ENCODE data around the gene CLCNKB.

GRCh38 chr1:15994590-15995351 lies 48.8 kb upstream of the CLCNKB start:
- no peak for TF ChIP-seq EZH2 (IDR thresholded peaks at IDR 0.05)
- no peak for TF ChIP-seq POLR2AphosphoS5 (IDR thresholded peaks at IDR 0.05; ENCODE audit: borderline replicate concordance, low read depth, low read length)
- TF ChIP-seq FOXP2 (optimal IDR thresholded peaks at IDR 0.05; ENCODE audit: control extremely low read depth, extremely low read length, insufficient read depth) = no peak

Data from SK-N-MC (cell line).